ENCODE data around the gene CA14.
"Not testable (repeated sequence)": the region's sequence is repeated elsewhere in the genome, so short reads cannot be mapped to it uniquely, and the experiment has no call there.

CA14 gene

DNA sequence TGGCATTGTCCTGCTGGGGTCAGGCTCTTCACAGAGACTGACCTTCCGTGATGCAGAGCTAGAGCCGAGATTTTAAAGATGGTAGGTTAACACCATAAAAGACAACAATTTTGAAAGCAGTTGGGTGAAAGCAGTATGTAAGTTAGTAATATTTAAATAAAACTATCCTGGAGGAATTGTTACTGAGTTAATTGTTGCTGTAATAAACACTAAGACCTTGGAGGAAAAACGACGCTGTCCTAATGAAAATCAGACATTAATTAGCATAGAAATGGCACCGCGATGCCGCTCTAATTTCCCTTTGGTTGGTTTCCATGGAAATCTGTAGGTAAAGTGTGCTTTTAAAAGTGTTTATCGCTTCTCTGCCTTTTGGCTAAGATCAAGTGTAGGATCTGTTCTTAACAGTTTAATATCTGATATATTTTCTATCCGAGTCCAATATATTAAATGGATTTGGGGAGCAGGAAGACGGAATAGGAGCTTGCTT is 20.9 kb upstream of the CA14 start:
- peak; percentile 49 for DNase-seq

DNA sequence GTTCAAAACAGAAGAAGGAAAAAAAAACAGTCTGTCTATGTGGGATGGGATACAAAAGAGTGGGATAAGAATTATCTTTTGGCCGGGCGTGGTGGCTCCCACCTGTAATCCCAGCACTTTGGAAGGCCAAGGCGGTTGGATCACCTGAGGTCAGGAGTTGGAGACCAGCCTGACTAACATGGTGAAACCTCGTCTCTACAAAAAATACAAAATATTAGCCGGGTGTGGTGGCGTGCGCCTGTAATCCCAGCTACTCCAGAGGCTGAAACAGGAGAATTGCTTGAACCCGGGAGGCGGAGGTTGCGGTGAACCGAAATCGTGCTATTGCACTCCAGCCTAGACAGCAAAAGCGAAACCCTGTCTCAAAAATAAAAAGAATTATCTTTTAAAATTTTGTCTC is 20.4 kb upstream of the CA14 start:
- not testable (repeated sequence) for DNase-seq

- DNase-seq, result no peak
Measured at GRCh38 chr1:150237746-150238145, 19.8 kb upstream of the CA14 start.

GRCh38 chr1:150243003-150243402 is 14.6 kb upstream of the CA14 start:
- no peak for DNase-seq

GRCh38 chr1:150249936-150250335 is 7.6 kb upstream of the CA14 start:
- no peak for DNase-seq

GRCh38 chr1:150256198-150256553 is 1.4 kb upstream of the CA14 start:
- no peak for DNase-seq

DNA sequence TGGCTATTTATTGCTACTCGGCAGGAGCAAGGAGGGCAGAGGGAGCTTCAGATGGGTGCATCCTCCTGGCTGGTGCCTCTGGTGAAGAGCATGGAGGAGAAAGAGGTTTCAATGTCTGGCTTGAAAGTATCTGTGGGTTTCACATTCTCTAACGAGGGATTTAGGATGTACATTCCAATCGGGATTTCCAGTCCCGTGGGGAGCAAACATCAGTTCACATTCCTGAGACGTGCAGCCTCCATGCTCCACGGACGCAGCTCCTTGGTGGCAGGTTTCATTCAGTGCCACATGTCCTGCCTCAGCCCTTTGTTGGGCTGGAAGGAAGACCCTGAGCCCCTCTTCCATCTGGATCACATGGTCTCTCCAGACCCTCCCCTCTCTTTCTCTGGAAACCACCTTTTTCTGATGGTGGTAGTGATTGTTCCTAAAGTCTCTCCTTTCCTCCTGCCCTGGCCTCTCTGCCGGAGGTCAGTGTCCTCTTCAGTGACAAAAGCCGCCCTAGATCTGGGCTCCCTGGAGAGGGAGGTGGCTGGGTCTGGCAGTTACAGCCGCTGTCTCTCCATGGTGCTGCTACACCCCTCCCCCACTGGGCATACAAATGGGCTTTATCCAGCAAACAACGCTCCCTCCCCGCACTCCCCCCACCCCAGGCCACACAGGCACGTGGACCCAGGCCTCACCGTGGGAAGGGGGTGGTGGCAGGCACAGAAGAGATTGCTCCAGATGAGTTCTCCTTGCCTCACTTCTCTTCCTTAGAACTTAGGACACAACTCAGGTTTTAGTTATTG is 826 bp upstream of the CA14 start:
- DNase-seq, result no peak

DNA sequence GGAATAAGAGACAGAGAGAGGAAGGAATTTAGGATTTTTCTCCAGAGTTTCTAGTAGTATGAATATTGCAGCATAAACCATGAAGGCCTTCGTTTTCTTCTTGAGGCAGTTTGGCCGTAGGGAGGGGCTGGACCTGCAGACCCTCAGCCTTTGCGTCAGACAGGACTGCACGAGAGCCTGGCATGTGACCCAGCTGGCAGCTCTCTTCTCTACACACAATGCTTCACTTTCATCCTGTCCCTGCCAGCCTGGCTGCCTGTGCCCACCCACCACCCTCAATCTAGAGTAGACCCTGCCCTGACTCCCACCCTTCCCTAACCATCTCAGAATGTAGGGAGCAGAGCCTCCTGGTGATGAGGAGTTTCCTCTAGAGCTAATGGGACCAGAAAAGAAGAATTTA is 1.6 kb downstream of the CA14 start:
- no peak for DNase-seq

DNA sequence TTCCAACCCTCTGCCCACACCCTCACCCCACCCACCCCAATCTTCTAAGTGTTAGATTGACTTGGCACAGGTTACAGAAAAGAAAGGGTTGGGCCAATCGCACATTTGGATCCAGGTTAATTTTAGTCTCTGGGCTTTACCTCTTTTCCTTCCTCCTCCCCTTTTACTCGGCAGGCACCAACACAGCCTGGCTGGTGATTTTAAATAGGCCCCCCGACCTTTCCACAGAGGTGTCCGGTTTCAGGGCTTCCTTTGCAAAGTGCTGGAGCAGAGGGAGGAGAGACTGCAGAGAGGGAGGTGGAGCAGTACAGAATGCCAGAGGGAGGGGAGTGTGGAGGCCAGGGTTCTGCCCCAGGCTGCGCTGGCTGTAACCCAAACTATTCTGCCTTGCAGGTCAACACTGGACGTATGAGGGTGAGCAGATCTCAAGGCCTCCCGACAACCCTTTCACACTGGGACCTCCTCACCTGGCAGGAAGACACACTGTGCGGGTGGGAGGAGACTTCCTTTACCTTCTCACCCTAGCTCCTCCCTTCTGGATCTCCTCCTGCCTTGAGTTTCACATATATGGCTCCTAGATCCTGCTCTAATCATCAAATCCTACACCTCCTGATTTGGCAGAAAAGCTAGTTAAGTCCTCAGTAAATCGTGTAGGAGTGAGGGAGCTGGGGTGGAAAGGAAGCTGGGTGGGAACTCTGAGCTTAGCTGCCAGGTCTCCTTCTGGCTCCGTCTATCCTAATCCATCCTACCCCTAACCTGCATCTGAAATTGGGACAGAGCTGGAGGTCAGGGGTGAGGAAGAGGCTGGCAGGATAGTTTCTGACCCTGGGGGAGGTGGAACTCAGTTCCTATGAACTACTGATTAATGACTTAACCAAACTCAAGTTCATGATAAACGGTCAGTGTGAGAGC is 2.4 kb downstream of the CA14 start:
- DNase-seq, result peak; percentile 87

GRCh38 chr1:150261367-150261766 is 3.8 kb downstream of the CA14 start:
- no peak for DNase-seq

- peak; percentile 18 for DNase-seq
Measured at GRCh38 chr1:150262388-150263320, 5.1 kb downstream of the CA14 start.

DNA sequence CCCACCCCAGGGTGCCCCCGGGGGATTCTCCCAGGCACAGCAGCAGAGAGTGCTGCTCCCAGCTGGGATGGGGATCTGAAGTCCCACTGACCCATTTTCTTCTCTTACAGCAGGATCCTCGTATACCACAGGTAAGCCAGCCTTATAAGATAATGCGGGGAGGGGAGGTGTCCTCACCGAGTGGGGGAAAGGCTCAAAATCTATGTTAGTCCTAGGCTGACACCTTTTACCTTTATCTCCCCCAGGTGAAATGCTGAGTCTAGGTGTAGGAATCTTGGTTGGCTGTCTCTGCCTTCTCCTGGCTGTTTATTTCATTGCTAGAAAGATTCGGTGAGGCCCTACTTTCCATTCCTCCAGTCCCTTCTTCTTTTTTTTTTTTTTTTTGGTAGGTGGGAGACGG is 6.0 kb downstream of the CA14 start:
- DNase-seq, result no peak

DNA sequence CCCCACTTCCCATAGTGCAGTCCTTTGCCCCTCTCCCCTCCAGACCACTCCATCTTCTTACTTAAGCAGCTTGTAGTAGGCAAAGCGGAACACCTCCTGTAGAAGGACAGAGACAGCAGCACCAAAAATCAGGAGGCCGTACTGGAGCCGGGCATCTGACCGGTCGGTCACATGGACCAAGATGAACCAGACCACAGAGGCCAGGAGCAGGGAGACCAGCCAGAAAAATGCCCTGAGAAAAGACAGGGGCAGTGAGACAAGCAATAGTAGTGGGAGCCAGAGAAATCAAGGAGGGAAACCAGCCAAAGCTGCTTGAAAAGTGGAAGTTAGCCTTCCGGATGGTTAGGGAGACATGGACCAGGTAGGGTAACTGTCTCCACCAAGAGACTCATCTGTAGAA is 10.3 kb downstream of the CA14 start:
- no peak for DNase-seq

GRCh38 chr1:150268340-150268704 is 10.7 kb downstream of the CA14 start:
- DNase-seq, result no peak

- peak; percentile 95 for DNase-seq
Measured at GRCh38 chr1:150268705-150269403, 11.3 kb downstream of the CA14 start, which contains the start of gene APH1A. APH1A (minus strand) TSS chr1:150269016; CDS start chr1:150268810, 206 bp downstream.

DNA sequence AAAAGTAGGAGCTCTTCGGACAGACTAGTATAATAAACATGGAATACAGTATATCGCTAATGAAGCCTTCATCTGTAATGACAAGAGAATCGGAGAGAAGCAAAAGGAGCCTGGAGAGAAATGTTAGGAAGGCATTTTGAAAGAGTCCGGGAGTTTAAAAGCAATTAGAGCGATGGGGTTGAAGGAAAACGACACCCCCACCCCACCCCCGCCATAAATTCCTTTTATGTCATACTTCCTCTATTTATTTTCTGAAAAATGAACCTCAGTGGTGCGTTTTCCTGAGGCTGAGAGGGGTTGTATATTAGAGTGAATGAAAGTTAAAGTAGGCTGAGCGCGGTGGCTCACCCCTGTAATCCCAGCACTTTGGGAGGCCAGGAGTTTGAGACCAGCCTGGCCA is 11.9 kb downstream of the CA14 start:
- DNase-seq, result no peak

DNA sequence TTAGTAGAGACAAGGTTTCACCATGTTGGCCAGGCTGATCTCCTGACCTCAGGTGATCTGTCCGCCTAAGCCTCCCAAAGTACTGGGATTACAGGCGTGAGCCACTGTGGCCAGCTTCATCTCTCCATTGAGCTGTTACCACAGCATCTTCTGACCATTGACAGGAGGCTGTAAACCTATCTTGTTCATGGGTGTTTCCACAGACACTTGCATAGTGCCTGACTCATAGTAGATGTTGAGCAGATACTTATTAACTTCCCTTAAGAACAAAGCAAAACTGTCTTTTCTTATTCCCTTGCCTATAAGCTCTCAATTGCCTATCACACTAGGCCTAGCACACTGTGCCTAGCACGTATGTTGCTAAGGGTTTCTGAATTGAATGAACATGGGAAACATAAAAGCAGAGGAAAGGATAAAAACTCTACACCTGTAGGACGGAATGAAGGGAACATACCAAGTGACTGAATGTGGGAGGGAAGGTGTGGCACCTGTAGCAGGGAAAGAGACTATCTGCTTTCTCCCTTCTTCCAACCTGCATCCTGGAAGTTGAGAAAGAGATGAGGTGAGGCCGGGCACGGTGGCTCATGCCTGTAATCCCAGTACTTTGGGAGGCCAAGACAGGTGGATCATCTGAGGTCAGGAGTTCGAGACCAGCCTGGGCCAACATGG is 13.9 kb downstream of the CA14 start:
- DNase-seq, result no peak

DNA sequence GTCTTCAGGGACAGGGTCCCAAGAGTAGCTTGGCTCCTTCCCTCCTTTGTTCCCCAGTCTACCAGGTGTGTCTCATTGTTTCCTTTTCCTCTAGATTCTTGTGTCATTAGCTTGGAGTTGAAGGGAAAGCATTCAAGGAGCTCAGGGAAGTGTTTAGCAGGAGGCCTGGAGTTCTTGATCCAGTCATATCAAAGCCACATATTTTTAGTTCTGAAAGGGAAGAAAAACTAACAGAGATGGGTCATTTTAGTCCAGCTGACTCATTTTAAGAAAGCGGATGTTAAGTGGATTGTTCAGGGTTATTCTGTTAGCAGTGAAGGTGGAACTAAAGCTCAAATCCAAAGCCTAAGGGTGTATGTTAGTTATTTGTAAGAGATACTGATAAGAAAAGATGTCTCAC is 15.7 kb downstream of the CA14 start:
- DNase-seq, result no peak

GRCh38 chr1:150280138-150280707 is 22.6 kb downstream of the CA14 start:
- DNase-seq, result no peak

DNA sequence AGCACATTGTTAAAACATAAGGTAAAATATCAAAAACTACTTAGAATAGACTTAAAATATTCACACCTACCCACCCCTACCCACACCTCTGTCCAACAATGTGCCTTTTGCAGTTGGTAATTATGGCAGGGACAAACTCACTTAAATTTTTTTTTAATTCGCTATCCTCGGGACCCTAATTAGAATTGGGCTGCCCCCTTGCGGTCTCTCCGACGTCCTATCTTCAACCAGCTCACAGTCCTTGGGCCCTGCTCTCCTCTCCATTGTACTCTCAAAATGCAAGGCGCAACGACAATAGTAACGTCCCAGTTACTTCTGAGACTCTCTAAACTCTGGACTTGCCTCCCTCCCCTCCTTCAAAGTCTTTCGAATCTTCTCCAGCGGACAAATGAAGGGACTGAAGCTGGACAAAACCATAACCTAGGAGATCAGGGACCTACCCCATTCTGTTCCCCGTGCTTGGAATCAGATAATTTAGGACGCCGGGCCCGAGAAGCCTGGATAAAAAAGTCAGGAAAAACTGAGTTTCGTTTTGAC is 23.7 kb downstream of the CA14 start:
- DNase-seq, result peak; percentile 64
